Endodermal cell (in vitro differentiated cells): Measurements from ENCODE around the gene UNC5B. TPM values are rescaled to one million over a fixed set of nuclear protein-coding genes. Genes with fewer than 3 reads are reported as not detected.

Experiments used
- DNase-seq: peaks from one replicate; pipeline ENCODE4 v3.0.0-alpha.2; 2017
- H3K27ac ChIP-seq: 2 replicates; pipeline ENCODE4 v1.5.1; 2013; ENCODE audit warnings: mild to moderate bottlenecking, low read depth, low read length, moderate library complexity
- H3K27me3 ChIP-seq: 2 replicates; pipeline ENCODE4 v1.6.1; 2013; ENCODE audit warnings: mild to moderate bottlenecking, low read length, moderate library complexity; ENCODE audit not compliant: insufficient read depth, control insufficient read depth, poor library complexity, severe bottlenecking
- H3K36me3 ChIP-seq: 2 replicates; pipeline ENCODE4 v1.7.0; 2013; ENCODE audit warnings: mild to moderate bottlenecking, low read length, moderate library complexity; ENCODE audit not compliant: control insufficient read depth, insufficient read depth
- H3K4me1 ChIP-seq: one replicate; pipeline ENCODE4 v1.7.0; 2013; ENCODE audit warnings: low read length; ENCODE audit not compliant: control insufficient read depth, insufficient read depth
- H3K4me3 ChIP-seq: 2 replicates; pipeline ENCODE4 v1.5.1; 2013; ENCODE audit warnings: mild to moderate bottlenecking, low read length, moderate library complexity
- H3K9ac ChIP-seq: 2 replicates; pipeline ENCODE4 v1.6.1; 2013; ENCODE audit warnings: mild to moderate bottlenecking, low read length, moderate library complexity; ENCODE audit not compliant: poor library complexity, severe bottlenecking; ENCODE audit errors: extremely low read depth
- H3K9me3 ChIP-seq: 2 replicates; pipeline ENCODE4 v1.6.1; 2013; ENCODE audit warnings: mild to moderate bottlenecking, low read length, moderate library complexity; ENCODE audit not compliant: control insufficient read depth
- H3K27ac Mint-ChIP-seq: 2 replicates; pipeline ENCODE4 v1.8.0; 2020; ENCODE audit warnings: mixed read lengths
- H3K27me3 Mint-ChIP-seq: 2 replicates; pipeline ENCODE4 v1.8.0; 2021; ENCODE audit warnings: mild to moderate bottlenecking, mixed read lengths; ENCODE audit not compliant: insufficient read depth
- H3K36me3 Mint-ChIP-seq: 2 replicates; pipeline ENCODE4 v1.8.0; 2020; ENCODE audit warnings: low read depth, mixed read lengths
- H3K4me1 Mint-ChIP-seq: 2 replicates; pipeline ENCODE4 v1.8.0; 2020; ENCODE audit warnings: mixed read lengths
- H3K4me3 Mint-ChIP-seq: 2 replicates; pipeline ENCODE4 v1.8.0; 2020; ENCODE audit warnings: mild to moderate bottlenecking, moderate library complexity, mixed read lengths
- H3K9me3 Mint-ChIP-seq: 2 replicates; pipeline ENCODE4 v1.8.0; 2020; ENCODE audit warnings: mild to moderate bottlenecking, mixed read lengths
- CTCF ChIP-seq: fragments of 200-600 bp; sonication (generic); conservative IDR thresholded peaks from 2 replicates; pipeline ENCODE4 v1.5.0; 2021; ENCODE audit warnings: antibody characterized with exemption, mild to moderate bottlenecking
- whole genome bisulfite sequencing, 2 experiments: methylation state at CpG; one replicate each; pipeline versions ENCODE4 v1.1.5 to v1.1.7; 2013; ENCODE audit warnings: missing lambda C conversion rate in 2 of 2, mixed read lengths in 1 of 2; ENCODE audit not compliant: insufficient coverage in 1 of 2, insufficient read length in 1 of 2; 5-methylcytosine and 5-hydroxymethylcytosine counted together
- total RNA-seq, 2 donors: library from RNA; stranded (reverse); fragmentation: NEBNext Ultra II Directional in 1 of 2; extraction: Animal tissue kit (Norgen Biotek cat#: 25700) in 1 of 2; gene quantifications; 2 replicates in 1 of 2; 3 replicates in 1 of 2; pipeline ENCODE4 v1.2.1, GENCODE V29; 2021

UNC5B gene
- total RNA-seq, 2 donors from 2014 or later = 9.7 to 14.5 TPM

- Mint-ChIP-seq H3K4me1 (peaks cover 5% of the 10 kb centered on the region), H3K4me3 (no peak overlapping the region), H3K9me3 (no peaks in the 10 kb centered on the region), H3K27ac (no peak overlapping the region), H3K36me3 (peaks cover 17% of the 10 kb centered on the region), H3K27me3 (no peaks in the 10 kb centered on the region)
- H3K27ac ChIP-seq = no peak overlapping the region
- no peak for TF ChIP-seq CTCF
- no peaks in the 10 kb centered on the region for H3K4me1 ChIP-seq
- H3K9ac ChIP-seq = no peak overlapping the region
- DNase-seq = no peak
- H3K4me3 ChIP-seq = no peak overlapping the region
- WGBS, 2 experiments = 92 to 93% methylated on average over 6 to 9 of the region's 10 CpGs
- H3K36me3 ChIP-seq = peaks cover 11% of the 10 kb centered on the region
- H3K27me3 ChIP-seq = no peaks in the 10 kb centered on the region
- peaks cover 6% of the 10 kb centered on the region for H3K9me3 ChIP-seq
These were observed 80.5 kb downstream of the UNC5B start for GRCh38 chr10:71292624-71293445.

DNA sequence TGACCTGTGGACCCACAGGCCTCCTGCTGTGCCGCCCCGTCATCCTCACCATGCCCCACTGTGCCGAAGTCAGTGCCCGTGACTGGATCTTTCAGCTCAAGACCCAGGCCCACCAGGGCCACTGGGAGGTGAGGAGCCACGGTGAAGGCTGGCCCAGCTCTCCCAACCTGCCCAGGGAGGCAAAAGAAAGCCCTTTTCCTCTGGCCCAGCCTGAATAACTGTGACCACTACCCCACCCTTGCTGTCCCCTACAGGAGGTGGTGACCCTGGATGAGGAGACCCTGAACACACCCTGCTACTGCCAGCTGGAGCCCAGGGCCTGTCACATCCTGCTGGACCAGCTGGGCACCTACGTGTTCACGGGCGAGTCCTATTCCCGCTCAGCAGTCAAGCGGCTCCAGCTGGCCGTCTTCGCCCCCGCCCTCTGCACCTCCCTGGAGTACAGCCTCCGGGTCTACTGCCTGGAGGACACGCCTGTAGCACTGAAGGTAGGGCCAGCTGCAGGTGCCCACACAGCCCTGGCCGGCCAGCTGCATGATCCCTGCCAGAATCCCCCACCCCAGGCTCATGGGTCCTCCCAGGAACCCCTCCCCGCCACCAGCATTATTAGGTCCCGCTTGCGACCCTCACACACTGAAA, 81.2 kb downstream of the UNC5B start:
- no peak for DNase-seq
- Histone ChIP-seq H3K9ac (no peak overlapping the region), H3K4me1 (no peaks in the 10 kb centered on the region), H3K27me3 (no peaks in the 10 kb centered on the region), H3K4me3 (no peak overlapping the region), H3K9me3 (peaks cover 6% of the 10 kb centered on the region), H3K36me3 (peaks cover 12% of the 10 kb centered on the region), H3K27ac (no peak overlapping the region)
- H3K4me1 Mint-ChIP-seq = peaks cover 5% of the 10 kb centered on the region
- H3K27me3 Mint-ChIP-seq = no peaks in the 10 kb centered on the region
- no peak overlapping the region for H3K27ac Mint-ChIP-seq
- TF ChIP-seq CTCF = no peak
- 92 to 93% methylated on average over 10 to 19 of the region's 19 CpGs for WGBS, 2 experiments
- no peak overlapping the region for H3K4me3 Mint-ChIP-seq
- H3K9me3 Mint-ChIP-seq = no peaks in the 10 kb centered on the region
- H3K36me3 Mint-ChIP-seq = peaks cover 21% of the 10 kb centered on the region

DNA sequence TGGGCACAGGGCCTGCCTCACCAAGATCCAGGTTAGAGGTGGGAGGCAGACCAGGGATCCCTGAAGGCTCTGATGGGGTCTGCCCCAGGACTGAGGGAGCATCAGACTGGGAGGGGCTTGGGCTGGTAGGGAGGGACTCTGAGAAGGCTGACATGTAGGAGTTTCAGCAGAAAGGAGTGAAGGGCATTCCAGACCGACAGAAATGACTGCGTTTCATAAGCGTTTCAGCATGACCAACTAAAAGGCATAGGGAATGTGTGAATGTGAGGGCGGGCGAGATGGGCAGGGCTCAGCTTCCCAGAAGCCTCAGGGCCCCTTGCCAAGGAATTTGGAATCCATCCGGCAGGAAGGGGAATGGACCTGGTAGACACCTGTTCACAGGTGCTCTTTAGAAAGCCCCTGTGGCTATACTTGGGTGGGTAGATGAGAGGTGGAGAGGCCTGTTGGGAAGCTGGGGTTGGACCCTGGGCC, 81.8 kb downstream of the UNC5B start:
- Mint-ChIP-seq H3K27me3 (no peaks in the 10 kb centered on the region), H3K4me1 (peaks cover 5% of the 10 kb centered on the region), H3K4me3 (no peak overlapping the region), H3K27ac (no peak overlapping the region), H3K36me3 (peaks cover 21% of the 10 kb centered on the region), H3K9me3 (no peaks in the 10 kb centered on the region)
- Histone ChIP-seq H3K4me1 (no peaks in the 10 kb centered on the region), H3K9me3 (peaks cover 6% of the 10 kb centered on the region), H3K4me3 (no peak overlapping the region), H3K27me3 (no peaks in the 10 kb centered on the region), H3K27ac (no peak overlapping the region), H3K36me3 (peaks cover 12% of the 10 kb centered on the region), H3K9ac (no peak overlapping the region)
- no peak for TF ChIP-seq CTCF
- 90 to 93% methylated on average over 3 to 6 of the region's 6 CpGs for WGBS, 2 experiments
- no peak for DNase-seq
